ENCODE measurements around the gene CATSPERZ.

The CATSPERZ gene

GRCh38 chr11:64299847-64300648 is at the start of gene CATSPERZ:
TSS of gene CATSPERZ (plus strand) at chr11:64300358. CDS start at chr11:64300411, 53 bp downstream.
- DNase-seq = no peak

GRCh38 chr11:64250415-64251015 is 49.6 kb upstream of the CATSPERZ start:
- DNase-seq = no peak

- DNase-seq = peak in 1 of 2 experiments; percentile 59
Observed at GRCh38 chr11:64251016-64251752, 49.0 kb upstream of the CATSPERZ start, which contains the start of gene PLCB3. TSS of gene PLCB3 (plus strand) at chr11:64251530. CDS start at chr11:64251650, 120 bp downstream.

- DNase-seq = no peak
Observed at GRCh38 chr11:64251753-64252002, 48.5 kb upstream of the CATSPERZ start.

GRCh38 chr11:64252003-64252872 is 47.9 kb upstream of the CATSPERZ start:
- DNase-seq = no peak

GRCh38 chr11:64253043-64253442 is 47.1 kb upstream of the CATSPERZ start:
- no peak for DNase-seq

- no peak for DNase-seq
Observed at GRCh38 chr11:64253481-64253880, 46.7 kb upstream of the CATSPERZ start.

- no peak for DNase-seq
Observed at GRCh38 chr11:64254326-64254725, 45.8 kb upstream of the CATSPERZ start.

- no peak for DNase-seq
Observed at GRCh38 chr11:64255135-64256128, 44.7 kb upstream of the CATSPERZ start.

GRCh38 chr11:64256300-64256699 is 43.9 kb upstream of the CATSPERZ start:
- no peak for DNase-seq

- no peak for DNase-seq
Observed at GRCh38 chr11:64258356-64258755, 41.8 kb upstream of the CATSPERZ start.

- DNase-seq = no peak
Observed at GRCh38 chr11:64258946-64259532, 41.1 kb upstream of the CATSPERZ start.

- no peak for DNase-seq
Observed at GRCh38 chr11:64259533-64260067, 40.6 kb upstream of the CATSPERZ start.

- DNase-seq = no peak
Observed at GRCh38 chr11:64260147-64260708, 39.9 kb upstream of the CATSPERZ start.

- no peak for DNase-seq
Observed at GRCh38 chr11:64261556-64262080, 38.5 kb upstream of the CATSPERZ start.

- no peak for DNase-seq
Observed at GRCh38 chr11:64262271-64263002, 37.7 kb upstream of the CATSPERZ start.

- no peak for DNase-seq
Observed at GRCh38 chr11:64263021-64263946, 36.9 kb upstream of the CATSPERZ start.

- DNase-seq = no peak
Observed at GRCh38 chr11:64263947-64264317, 36.2 kb upstream of the CATSPERZ start.
